ENCODE results near the gene DTHD1. TPM values are rescaled to one million over a fixed set of nuclear protein-coding genes. Genes with fewer than 3 reads are reported as not detected.
A peak's percentile ranks its signal among the peaks of the same experiment; 100 is the strongest.

The DTHD1 gene
- polyA plus RNA-seq, 3 donors: not detected

DNA sequence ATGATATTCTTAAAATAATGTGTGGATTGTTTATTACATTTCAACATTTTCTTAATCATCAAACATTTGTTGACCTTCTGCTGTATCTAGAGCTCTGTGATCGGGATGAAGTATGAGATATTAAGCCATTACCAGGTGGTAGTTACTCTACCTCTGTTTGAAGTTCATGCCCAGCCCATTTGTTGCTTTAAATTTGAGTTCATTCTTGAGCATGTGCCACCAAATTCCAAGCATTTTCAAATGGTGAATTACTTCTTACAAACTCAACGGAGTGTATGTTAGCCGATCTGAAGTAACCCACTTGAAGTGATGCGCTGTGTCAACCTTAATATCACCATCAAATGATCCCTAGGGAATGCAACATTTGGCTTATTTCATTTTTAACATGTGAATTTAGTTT is 7.3 kb upstream of the DTHD1 start:
- H2AFZ ChIP-seq (ENCODE audit: insufficient read depth, low read depth, low read length, poor library complexity, severe bottlenecking): no peak overlapping the region
- H3K79me2 ChIP-seq (ENCODE audit: insufficient read depth, low read length): no peaks in the 10 kb centered on the region
- Mint-ChIP-seq H3K27me3 (ENCODE audit: low read depth in 3 of 3) (no peaks in the 10 kb centered on the region), H3K4me1 (peaks cover 10% of the 10 kb centered on the region), H3K4me3 (no peak overlapping the region), H3K9me3 (no peaks in the 10 kb centered on the region), H3K36me3 (no peaks in the 10 kb centered on the region), H3K27ac (no peak overlapping the region)
- intact Hi-C loops (cut with micrococcal nuclease): no loop called here
- H3K27ac ChIP-seq (ENCODE audit: low read depth in 1 of 2, low read length in 2 of 2): no peak overlapping the region
- H3K9me3 ChIP-seq (replicated peaks in 1 of 2; ENCODE audit: control insufficient read depth in 1 of 2, insufficient read depth in 1 of 2, low read length in 2 of 2): no peaks in the 10 kb centered on the region
- H4K20me1 ChIP-seq (ENCODE audit: insufficient read depth, low read length): no peaks in the 10 kb centered on the region
- DNase-seq: no peak
- TF ChIP-seq, protein P1, sequence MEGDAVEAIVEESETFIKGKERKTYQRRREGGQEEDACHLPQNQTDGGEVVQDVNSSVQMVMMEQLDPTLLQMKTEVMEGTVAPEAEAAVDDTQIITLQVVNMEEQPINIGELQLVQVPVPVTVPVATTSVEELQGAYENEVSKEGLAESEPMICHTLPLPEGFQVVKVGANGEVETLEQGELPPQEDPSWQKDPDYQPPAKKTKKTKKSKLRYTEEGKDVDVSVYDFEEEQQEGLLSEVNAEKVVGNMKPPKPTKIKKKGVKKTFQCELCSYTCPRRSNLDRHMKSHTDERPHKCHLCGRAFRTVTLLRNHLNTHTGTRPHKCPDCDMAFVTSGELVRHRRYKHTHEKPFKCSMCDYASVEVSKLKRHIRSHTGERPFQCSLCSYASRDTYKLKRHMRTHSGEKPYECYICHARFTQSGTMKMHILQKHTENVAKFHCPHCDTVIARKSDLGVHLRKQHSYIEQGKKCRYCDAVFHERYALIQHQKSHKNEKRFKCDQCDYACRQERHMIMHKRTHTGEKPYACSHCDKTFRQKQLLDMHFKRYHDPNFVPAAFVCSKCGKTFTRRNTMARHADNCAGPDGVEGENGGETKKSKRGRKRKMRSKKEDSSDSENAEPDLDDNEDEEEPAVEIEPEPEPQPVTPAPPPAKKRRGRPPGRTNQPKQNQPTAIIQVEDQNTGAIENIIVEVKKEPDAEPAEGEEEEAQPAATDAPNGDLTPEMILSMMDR (IDR thresholded peaks at IDR 0.05): no peak
- H3K4me3 ChIP-seq (replicated peaks in 1 of 3; ENCODE audit: low read depth in 2 of 3, low read length in 3 of 3): no peak overlapping the region
- H3K27me3 ChIP-seq (ENCODE audit: control insufficient read depth in 2 of 2, insufficient read depth in 2 of 2, low read length in 2 of 2): no peaks in the 10 kb centered on the region
- H3K4me2 ChIP-seq (replicated peaks; ENCODE audit: extremely low read depth, low read length, poor library complexity, severe bottlenecking): no peak overlapping the region
- WGBS (ENCODE audit: insufficient coverage): 100% methylated on average over 1 of the region's 4 CpGs
- H3K4me1 ChIP-seq (ENCODE audit: control insufficient read depth in 1 of 2, insufficient read depth in 2 of 2, low read length in 2 of 2): peaks cover 0 to 5% of the 10 kb centered on the region in 2 donors
- no peaks in the 10 kb centered on the region for H3K36me3 ChIP-seq (replicated peaks in 1 of 2; ENCODE audit: control insufficient read depth in 1 of 2, insufficient read depth in 2 of 2, low read length in 2 of 2)
- no peak overlapping the region for H3K9ac ChIP-seq (ENCODE audit: insufficient read depth, low read length, poor library complexity, severe bottlenecking)

DNA sequence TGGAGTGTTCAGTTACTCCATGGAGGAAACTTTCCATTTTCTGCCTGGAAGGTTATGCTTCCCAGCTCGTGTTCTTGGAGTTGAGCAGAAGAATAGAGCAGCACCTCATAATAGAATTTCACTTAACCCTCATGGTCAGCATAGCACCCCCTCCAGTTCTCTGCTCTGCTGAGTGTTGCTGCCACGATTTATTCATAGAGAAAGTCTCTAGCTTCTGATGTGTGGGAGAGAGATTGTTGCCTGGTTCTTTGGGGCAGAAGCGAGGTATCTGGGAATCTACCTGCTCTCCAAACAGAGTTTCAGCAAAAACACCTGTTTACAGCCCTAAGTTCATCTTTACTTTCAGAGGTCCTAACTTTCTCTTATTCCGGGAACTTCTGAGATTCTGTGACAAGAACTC is 3.9 kb upstream of the DTHD1 start:
- H3K27ac Mint-ChIP-seq: no peak overlapping the region
- no peaks in the 10 kb centered on the region for H4K20me1 ChIP-seq (ENCODE audit: insufficient read depth, low read length)
- H3K27ac ChIP-seq (ENCODE audit: low read depth in 1 of 2, low read length in 2 of 2): no peak overlapping the region
- H3K36me3 ChIP-seq (replicated peaks in 1 of 2; ENCODE audit: control insufficient read depth in 1 of 2, insufficient read depth in 2 of 2, low read length in 2 of 2): no peaks in the 10 kb centered on the region
- no peak overlapping the region for H3K4me2 ChIP-seq (replicated peaks; ENCODE audit: extremely low read depth, low read length, poor library complexity, severe bottlenecking)
- no peaks in the 10 kb centered on the region for H3K79me2 ChIP-seq (ENCODE audit: insufficient read depth, low read length)
- no peak for DNase-seq
- 100% methylated on average over 1 of the region's 4 CpGs for whole genome bisulfite sequencing (ENCODE audit: insufficient coverage)
- H3K4me3 ChIP-seq (replicated peaks in 1 of 3; ENCODE audit: low read depth in 2 of 3, low read length in 3 of 3): no peak overlapping the region
- no peaks in the 10 kb centered on the region for H3K27me3 ChIP-seq (ENCODE audit: control insufficient read depth in 2 of 2, insufficient read depth in 2 of 2, low read length in 2 of 2)
- H3K4me3 Mint-ChIP-seq: no peak overlapping the region
- H3K9me3 Mint-ChIP-seq: no peaks in the 10 kb centered on the region
- H3K4me1 Mint-ChIP-seq: peaks cover 7% of the 10 kb centered on the region
- intact Hi-C loops (cut with micrococcal nuclease): no loop called here
- H3K4me1 ChIP-seq (ENCODE audit: control insufficient read depth in 1 of 2, insufficient read depth in 2 of 2, low read length in 2 of 2): no peaks in the 10 kb centered on the region
- H3K36me3 Mint-ChIP-seq: no peaks in the 10 kb centered on the region
- H3K9me3 ChIP-seq (replicated peaks in 1 of 2; ENCODE audit: control insufficient read depth in 1 of 2, insufficient read depth in 1 of 2, low read length in 2 of 2): no peaks in the 10 kb centered on the region
- H2AFZ ChIP-seq (ENCODE audit: insufficient read depth, low read depth, low read length, poor library complexity, severe bottlenecking): peak overlapping the region; percentile 6
- H3K27me3 Mint-ChIP-seq (ENCODE audit: low read depth in 3 of 3): no peaks in the 10 kb centered on the region
- TF ChIP-seq, protein P1 (IDR thresholded peaks at IDR 0.05): no peak
- no peak overlapping the region for H3K9ac ChIP-seq (ENCODE audit: insufficient read depth, low read length, poor library complexity, severe bottlenecking)
